HepG2 (cell line): ENCODE results near the gene ERC1. TPM values are rescaled to one million over a fixed set of nuclear protein-coding genes. Genes with fewer than 3 reads are reported as not detected.

Experiments used
- ARID4A ChIP-seq: sonication (generic); formaldehyde crosslinking; IDR thresholded peaks from 2 replicates; pipeline ENCODE4 v1.5.0; 2020; ENCODE audit warnings: mild to moderate bottlenecking, missing genetic modification reagents, borderline replicate concordance
- CREB1 ChIP-seq, 2 experiments: fragments of 450-650 bp in 1 of 2; IDR thresholded peaks; 2 replicates each; pipeline ENCODE4 v1.6.1; 2016 to 2017; ENCODE audit warnings: control low read depth in 1 of 2, mild to moderate bottlenecking in 1 of 2, missing compliant biosample characterization in 1 of 2, missing genetic modification characterization in 1 of 2
- MBD4 ChIP-seq: IDR thresholded peaks from 2 replicates; pipeline ENCODE4 v1.6.1; 2012; ENCODE audit warnings: low read length, inconsistent platforms, borderline replicate concordance
- ZNF235 ChIP-seq: sonication (generic); formaldehyde crosslinking; IDR thresholded peaks from 2 replicates; pipeline ENCODE4 v1.8.1; 2023; ENCODE audit warnings: mild to moderate bottlenecking, missing genetic modification reagents, borderline replicate concordance
- ZNF407 ChIP-seq: sonication (generic); formaldehyde crosslinking; IDR thresholded peaks from one replicate; pipeline ENCODE4 v1.5.1; 2020; ENCODE audit warnings: mild to moderate bottlenecking, missing genetic modification reagents; ENCODE audit errors: not compliant biosample characterization
- polyA plus RNA-seq, 8 experiments: library from polyadenylated mRNA; depleted of rRNA in 3 of 8; stranded (reverse) in 7 of 8; unstranded in 1 of 8; fragments of >200 nt; fragmentation: Illumina TruSeq in 4 of 8; extraction: Trizol in 4 of 8; gene quantifications; 2 replicates each; pipeline versions ENCODE4 v1.2.1 to v1.2.3, GENCODE V29; 2011 to 2016; ENCODE audit warnings: low read depth in 4 of 8, missing spikeins in 1 of 8, mixed read lengths in 1 of 8; ENCODE audit not compliant: insufficient read depth in 1 of 8
- total RNA-seq, 5 experiments: library from RNA; depleted of rRNA; stranded (reverse); fragments of >200 nt; fragmentation: Illumina TruSeq; extraction: Trizol; gene quantifications; 2 replicates each; pipeline ENCODE4 v1.2.3, GENCODE V29; 2016; ENCODE audit warnings: low read depth in 1 of 5

The ERC1 gene
- total and polyA plus RNA-seq, 2 of the 13 experiments (the other 11 are each of a cell fraction or from before 2014, with no cell fraction given) = 6.1 to 12.4 TPM

- TF ChIP-seq ARID4A (no peak), MBD4 (no peak), ZNF407 (CRISPR knock-in tag) (no peak), ZNF235 (CRISPR knock-in tag) (no peak), CREB1 (IDR thresholded peaks at IDR 0.05) (no peak), CREB1 (CRISPR knock-in tag; IDR thresholded peaks at IDR 0.05) (no peak)
- TF ChIP-seq, all 625 proteins: peak for 0
Observed at GRCh38 chr12:1077036-1077803, 86.2 kb downstream of the ERC1 start (continued).
